ENCODE results near the gene HNRNPAB.

GRCh38 chr5:178216088-178216534, 11.8 kb downstream of the HNRNPAB start:
- TF ChIP-seq EZH2 (IDR thresholded peaks at IDR 0.05; ENCODE audit: insufficient read depth, poor library complexity, severe bottlenecking) (no peak), EZH2phosphoT487 (IDR thresholded peaks at IDR 0.05; ENCODE audit: insufficient read depth, low read depth) (no peak)
